HepG2 (cell line): ENCODE measurements around the gene IRGQ. TPM values are rescaled to one million over a fixed set of nuclear protein-coding genes. Genes with fewer than 3 reads are reported as not detected.

Experiments
- ATAC-seq: fragments of 200-7000 bp; cut with Tn5 transposase; 3 replicates; pipeline ENCODE4 v1.9.1; 2020; ENCODE audit warnings: mild to moderate bottlenecking, moderate library complexity
- Bru-seq: library from RNA; stranded (reverse); fragments of 400-500 nt; gene quantifications from one replicate; lab custom pipeline; 2021; lab: Mats Ljungman, UMichigan
- BruChase-seq, 2 experiments: library from RNA; stranded (reverse); fragments of 400-500 nt; gene quantifications; one replicate each; lab custom pipeline; 2021; lab: Mats Ljungman, UMichigan
- BruUV-seq: library from RNA; stranded (reverse); fragments of 400-500 nt; replicated peaks from 2 replicates; lab custom pipeline; 2021; lab: Mats Ljungman, UMichigan
- CTCF ChIA-PET: fragments of 300-600 bp; formaldehyde crosslinking; extraction: SDS; loops from one replicate; lab custom pipeline; 2021; ENCODE audit warnings: low total read pairs, inconsistent platforms, low intra/inter-chr PET ratio; lab: Yijun Ruan, JAX
- POLR2A ChIA-PET: fragments of 350-600 bp; sonication (Branson Sonifier 250); formaldehyde crosslinking; loops from one replicate; lab custom pipeline; 2020; ENCODE audit warnings: antibody characterized with exemption, inconsistent platforms; lab: Yijun Ruan, JAX
- DNase-seq: peaks from one replicate; pipeline ENCODE4 v3.0.0-alpha.2; 2015; ENCODE audit warnings: low spot score
- FAIRE-seq: peaks from 3 replicates; lab custom pipeline; 2011; peaks lifted over from hg19 to GRCh38; lab: Jason Lieb, UNC
- H2AFZ ChIP-seq: one replicate; pipeline ENCODE4 v1.6.1; 2011; ENCODE audit warnings: low read length, inconsistent platforms
- H3K27ac ChIP-seq: fragments of 300-600 bp; 3 replicates; pipeline ENCODE4 v1.8.0; 2011; ENCODE audit warnings: mixed run types, mild to moderate bottlenecking, mixed read lengths, low read length, inconsistent platforms; ENCODE audit not compliant: insufficient read depth; ENCODE audit errors: extremely low read length
- H3K27me3 ChIP-seq, 2 experiments: fragments of 200-600 bp in 1 of 2; 2 replicates in 1 of 2; 3 replicates in 1 of 2; pipeline versions ENCODE4 v1.6.0 to v1.8.0; 2011; ENCODE audit warnings: low read length in 2 of 2, mild to moderate bottlenecking in 2 of 2, moderate library complexity in 2 of 2, inconsistent platforms in 1 of 2; ENCODE audit not compliant: insufficient read depth in 2 of 2, control insufficient read depth in 1 of 2
- H3K36me3 ChIP-seq, 2 experiments: fragments of 200-600 bp in 1 of 2; replicated peaks in 1 of 2; 2 replicates in 1 of 2; 3 replicates in 1 of 2; pipeline versions ENCODE4 v1.5.1 to v1.8.0; 2011; ENCODE audit warnings: low read length in 2 of 2, inconsistent platforms in 1 of 2; ENCODE audit not compliant: insufficient read depth in 2 of 2, control insufficient read depth in 1 of 2
- H3K4me1 ChIP-seq: 2 replicates; pipeline ENCODE4 v1.5.1; 2012; ENCODE audit warnings: low read length, inconsistent platforms; ENCODE audit not compliant: insufficient read depth
- H3K4me2 ChIP-seq: 2 replicates; pipeline ENCODE4 v1.6.0; 2011; ENCODE audit warnings: low read depth, low read length, inconsistent platforms
- H3K4me3 ChIP-seq, 3 experiments: fragments of 200-600 bp in 1 of 3; sonication (generic), shearing (Covaris generic) in 1 of 3; replicated peaks in 1 of 3; 2 replicates each; pipeline ENCODE4 v1.5.1; 2011 to 2016; ENCODE audit warnings: low read length in 3 of 3, inconsistent platforms in 2 of 3, low read depth in 2 of 3, mild to moderate bottlenecking in 2 of 3, control low read depth in 1 of 3, mixed read lengths in 1 of 3; ENCODE audit not compliant: insufficient read depth in 1 of 3
- H3K79me2 ChIP-seq: one replicate; pipeline ENCODE4 v1.6.1; 2011; ENCODE audit warnings: low read length, inconsistent platforms; ENCODE audit not compliant: insufficient read depth
- H3K9ac ChIP-seq: 2 replicates; pipeline ENCODE4 v1.6.0; 2011; ENCODE audit warnings: mild to moderate bottlenecking, low read depth, low read length, inconsistent platforms; ENCODE audit not compliant: insufficient read depth
- H3K9me3 ChIP-seq: 2 replicates; pipeline ENCODE4 v1.5.1; 2012; ENCODE audit warnings: mild to moderate bottlenecking, low read length
- H4K20me1 ChIP-seq: 2 replicates; pipeline ENCODE4 v1.6.0; 2011; ENCODE audit warnings: inconsistent platforms, mild to moderate bottlenecking, low read length, moderate library complexity; ENCODE audit not compliant: insufficient read depth
- ATF2 ChIP-seq: sonication (generic); formaldehyde crosslinking; IDR thresholded peaks from 2 replicates; pipeline ENCODE4 v1.4.0; 2020; ENCODE audit warnings: missing genetic modification reagents
- ATF7 ChIP-seq, 2 experiments: fragments of 450-650 bp in 1 of 2; sonication (generic) in 1 of 2; formaldehyde crosslinking in 1 of 2; IDR thresholded peaks; 2 replicates each; pipeline versions ENCODE4 v1.4.0 to v1.6.1; 2016 to 2020; ENCODE audit warnings: antibody characterized with exemption in 1 of 2, mild to moderate bottlenecking in 1 of 2, missing genetic modification reagents in 1 of 2
- ELK4 ChIP-seq: sonication (generic); formaldehyde crosslinking; IDR thresholded peaks from 2 replicates; pipeline ENCODE4 v1.9.0; 2021; ENCODE audit warnings: missing genetic modification reagents, borderline replicate concordance
- GLI4 ChIP-seq: sonication (generic); formaldehyde crosslinking; IDR thresholded peaks from 2 replicates; pipeline ENCODE4 v1.5.1; 2020; ENCODE audit warnings: missing genetic modification reagents, mild to moderate bottlenecking, moderate library complexity, borderline replicate concordance
- HOXA5 ChIP-seq: sonication (generic); formaldehyde crosslinking; IDR thresholded peaks from 2 replicates; pipeline ENCODE4 v1.4.0; 2020; ENCODE audit warnings: missing genetic modification reagents
- PHF21A ChIP-seq: sonication (generic); formaldehyde crosslinking; IDR thresholded peaks from 2 replicates; pipeline ENCODE4 v1.5.0; 2020; ENCODE audit warnings: mild to moderate bottlenecking, missing genetic modification reagents
- PITX1 ChIP-seq: sonication (generic); formaldehyde crosslinking; IDR thresholded peaks from 2 replicates; pipeline ENCODE4 v1.5.1; 2020; ENCODE audit warnings: mild to moderate bottlenecking, missing genetic modification reagents
- RBFOX2 ChIP-seq: fragments of 200-400 bp; formaldehyde crosslinking; IDR thresholded peaks from 2 replicates; pipeline ENCODE4 v1.6.1; 2017; ENCODE audit warnings: low read depth, mild to moderate bottlenecking, low read length
- STAG1 ChIP-seq: sonication (generic); formaldehyde crosslinking; IDR thresholded peaks from 2 replicates; pipeline ENCODE4 v1.4.0; 2020; ENCODE audit warnings: missing genetic modification reagents
- TGIF2 ChIP-seq: IDR thresholded peaks from 2 replicates; pipeline ENCODE4 v1.6.1; 2016; ENCODE audit warnings: control low read depth, missing compliant biosample characterization
- ZNF329 ChIP-seq: sonication (generic); formaldehyde crosslinking; IDR thresholded peaks from 2 replicates; pipeline ENCODE4 v1.9.0; 2021; ENCODE audit warnings: low read depth, mild to moderate bottlenecking, missing genetic modification reagents
- WGBS: methylation state at CpG from one replicate; pipeline ENCODE4 v1.1.6; 2017; ENCODE audit warnings: low lambda C conversion rate; 5-methylcytosine and 5-hydroxymethylcytosine counted together
- in situ Hi-C: cut with HindIII; loops from 2 replicates; pipeline ENCODE4 v1.10.0; 2017; ENCODE audit warnings: low pct_unique_long_range_greater_than_20kb; ENCODE audit not compliant: extremely low pct_ligation_motif_present
- intact Hi-C: fragments of 100-400 bp; cut with micrococcal nuclease; formaldehyde crosslinking; loops from one replicate; pipeline ENCODE4 v1.10.0; 2022; ENCODE audit not compliant: unreplicated experiment
- long read RNA-seq, 2 experiments: library from RNA in 1 of 2; library from polyadenylated mRNA in 1 of 2; stranded (forward) in 1 of 2; unstranded in 1 of 2; transcript quantifications; one replicate each; pipeline ENCODE4 v2.0.0, GENCODE V29; 2019 to 2022
- polyA minus RNA-seq, 3 experiments: library from RNA; depleted of rRNA, polyadenylated mRNA; stranded (reverse); fragments of >200 nt; gene quantifications; 2 replicates each; pipeline ENCODE4 v1.2.3, GENCODE V29; 2011; ENCODE audit warnings: low replicate concordance in 1 of 3
- polyA plus RNA-seq, 8 experiments: library from polyadenylated mRNA; depleted of rRNA in 3 of 8; stranded (reverse) in 7 of 8; unstranded in 1 of 8; fragments of >200 nt; fragmentation: Illumina TruSeq in 4 of 8; extraction: Trizol in 4 of 8; gene quantifications; 2 replicates each; pipeline versions ENCODE4 v1.2.1 to v1.2.3, GENCODE V29; 2011 to 2016; ENCODE audit warnings: low read depth in 4 of 8, missing spikeins in 1 of 8, mixed read lengths in 1 of 8; ENCODE audit not compliant: insufficient read depth in 1 of 8
- total RNA-seq, 5 experiments: library from RNA; depleted of rRNA; stranded (reverse); fragments of >200 nt; fragmentation: Illumina TruSeq; extraction: Trizol; gene quantifications; 2 replicates each; pipeline ENCODE4 v1.2.3, GENCODE V29; 2016; ENCODE audit warnings: low read depth in 1 of 5

The IRGQ gene, protein sequence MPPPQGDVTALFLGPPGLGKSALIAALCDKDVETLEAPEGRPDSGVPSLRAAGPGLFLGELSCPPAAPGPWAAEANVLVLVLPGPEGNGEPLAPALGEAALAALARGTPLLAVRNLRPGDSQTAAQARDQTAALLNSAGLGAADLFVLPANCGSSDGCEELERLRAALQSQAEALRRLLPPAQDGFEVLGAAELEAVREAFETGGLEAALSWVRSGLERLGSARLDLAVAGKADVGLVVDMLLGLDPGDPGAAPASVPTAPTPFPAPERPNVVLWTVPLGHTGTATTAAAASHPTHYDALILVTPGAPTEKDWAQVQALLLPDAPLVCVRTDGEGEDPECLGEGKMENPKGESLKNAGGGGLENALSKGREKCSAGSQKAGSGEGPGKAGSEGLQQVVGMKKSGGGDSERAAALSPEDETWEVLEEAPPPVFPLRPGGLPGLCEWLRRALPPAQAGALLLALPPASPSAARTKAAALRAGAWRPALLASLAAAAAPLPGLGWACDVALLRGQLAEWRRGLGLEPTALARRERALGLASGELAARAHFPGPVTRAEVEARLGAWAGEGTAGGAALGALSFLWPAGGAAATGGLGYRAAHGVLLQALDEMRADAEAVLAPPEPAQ
- 12.4 and 16.5 TPM in 2 replicates for total RNA-seq (2016; rRNA removed; fragmentation: Illumina TruSeq; extraction: Trizol)
- 1.5 and 1.9 TPM in 2 replicates for total RNA-seq (2016; cell fraction: cytosol; rRNA removed; fragmentation: Illumina TruSeq; extraction: Trizol; ENCODE audit: low read depth)
- 12.6 and 15.2 TPM in 2 replicates for total RNA-seq (2016; cell fraction: insoluble cytoplasmic fraction; rRNA removed; fragmentation: Illumina TruSeq; extraction: Trizol)
- 5.6 and 6.3 TPM in 2 replicates for total RNA-seq (2016; cell fraction: membrane; rRNA removed; fragmentation: Illumina TruSeq; extraction: Trizol)
- total RNA-seq (2016; cell fraction: nucleus; rRNA removed; fragmentation: Illumina TruSeq; extraction: Trizol), result 12.7 and 12.8 TPM in 2 replicates
- 11.4 and 11.6 TPM in 2 replicates for polyA plus RNA-seq (2011; rRNA removed)
- polyA plus RNA-seq (2011; cell fraction: cytosol; rRNA removed), result 6.4 and 10.2 TPM in 2 replicates
- 11.8 and 12.3 TPM in 2 replicates for polyA plus RNA-seq (2011; cell fraction: nucleus; rRNA removed)
- 3.2 and 3.7 TPM in 2 replicates for polyA plus RNA-seq (2012)
- polyA plus RNA-seq (2016; cell fraction: cytosol; fragmentation: Illumina TruSeq; extraction: Trizol; ENCODE audit: low read depth), result 0.71 and 1.1 TPM in 2 replicates
- 9.0 and 10.3 TPM in 2 replicates for polyA plus RNA-seq (2016; cell fraction: insoluble cytoplasmic fraction; fragmentation: Illumina TruSeq; extraction: Trizol; ENCODE audit: low read depth)
- polyA plus RNA-seq (2016; cell fraction: membrane; fragmentation: Illumina TruSeq; extraction: Trizol; ENCODE audit: low read depth), result 2.1 and 2.5 TPM in 2 replicates
- 17.0 and 18.2 TPM in 2 replicates for polyA plus RNA-seq (2016; cell fraction: nucleus; fragmentation: Illumina TruSeq; extraction: Trizol; ENCODE audit: insufficient read depth, low read depth)
- polyA minus RNA-seq (2011; rRNA and poly(A)+ RNA removed; ENCODE audit: low replicate concordance), result 6.7 and 18.5 TPM in 2 replicates
- 10.1 and 13.1 TPM in 2 replicates for polyA minus RNA-seq (2011; cell fraction: cytosol; rRNA and poly(A)+ RNA removed)
- 4.9 and 8.1 TPM in 2 replicates for polyA minus RNA-seq (2011; cell fraction: nucleus; rRNA and poly(A)+ RNA removed)
- Bru-seq, nascent RNA, result percentile 79 among the genes with signal in this experiment
- BruChase-seq, experiment 1, labeled RNA remaining after a 6-hour chase, result percentile 93 among the genes with signal in this experiment
- BruChase-seq, experiment 2, labeled RNA remaining after a 2-hour chase, result percentile 93 among the genes with signal in this experiment
- long read RNA-seq, experiment 1, partial matches to known transcripts, result 0 of 2 reads
- long read RNA-seq, experiment 1, other reads (novel, unspliced or antisense), result 0 of 2 reads
- long read RNA-seq, experiment 2, transcript IRGQ-202 (1 exons, 3,752 nt), result major isoform, 19 of 20 reads
- long read RNA-seq, experiment 2, partial matches to known transcripts, result 0 of 20 reads
- long read RNA-seq, experiment 2, other reads (novel, unspliced or antisense), result 1 of 20 reads

GRCh38 chr19:43595999-43596841 is at the start of gene IRGQ, which contains the start of gene ZNF576:
IRGQ (minus strand) TSS chr19:43596134; CDS start chr19:43595338, 796 bp downstream.
ZNF576 (plus strand) TSS chr19:43596595; CDS start chr19:43597109, 514 bp downstream.
- Histone ChIP-seq H4K20me1 (peaks cover 2% of the 10 kb centered on the region; the same call in 1 of the 2 replicates), H3K4me1 (peaks cover 19% of the 10 kb centered on the region), H3K36me3 (peaks cover 6 to 23% of the 10 kb centered on the region in 2 experiments; a peak in 4 of 5 replicates), H3K9me3 (no peaks in the 10 kb centered on the region), H3K4me2 (peak within 1 kb of the TSS; percentile 88), H3K79me2 (peaks cover 27% of the 10 kb centered on the region), H3K27me3 (no peaks in the 10 kb centered on the region; a peak in 1 of 5 replicates), H3K4me3 (peak within 1 kb of the TSS; percentile 74 to 90 (median 84)), H3K9ac (peak within 1 kb of the TSS; percentile 91), H2AFZ (peak within 1 kb of the TSS; percentile 55), H3K27ac (peak within 1 kb of the TSS; percentile 94)
- under 1% methylated on average over 31 of the region's 60 CpGs for WGBS
- FAIRE-seq (peak; percentile 98), ATAC-seq (peak; percentile 81), DNase-seq (peak; percentile 98)
- CTCF ChIA-PET, result interaction anchor here (2.4 kb wide), 1 partner anchor 56 kb away, joined by 12 read pairs; no protein-coding TSS in a partner anchor
- BruUV-seq, result TSS peak; percentile 47
- POLR2A ChIA-PET, result interaction anchor here (0.8 to 2.4 kb wide), 14 partner anchors 9 to 159 kb away, joined by 3 to 20 read pairs (median 6); partner anchors contain the start of genes SMG9 and ZNF575
- in situ Hi-C loops, result loop anchor here (5.0 kb wide), 1 partner anchor 56 kb away; no protein-coding TSS in a partner anchor
- intact Hi-C loops, result loop anchor here (1.0 to 10.0 kb wide), 3 partner anchors 21 to 71 kb away; partner anchors contain the start of genes ETHE1, PINLYP and XRCC1
- TF ChIP-seq HOXA5 (CRISPR knock-in tag) (no peak; the same call in 1 of the 2 replicates), ATF7 (IDR thresholded peaks at IDR 0.05) (peak; percentile 93), ATF7 (CRISPR knock-in tag; IDR thresholded peaks at IDR 0.05) (peak; percentile 45; the same call in 1 of the 2 replicates), GLI4 (CRISPR knock-in tag) (peak; percentile 91; the same call in 1 of the 2 replicates), PHF21A (CRISPR knock-in tag) (peak; percentile 91), ATF2 (CRISPR knock-in tag) (peak; percentile 95), TGIF2 (CRISPR knock-in tag) (peak; percentile 35), RBFOX2 (peak; percentile 49; the same call in 1 of the 2 replicates), PITX1 (CRISPR knock-in tag) (peak; percentile 58; the same call in 1 of the 2 replicates), STAG1 (CRISPR knock-in tag) (peak; percentile 29; the same call in 1 of the 2 replicates), ELK4 (no peak), ZNF329 (CRISPR knock-in tag) (no peak)
